Erythroblast (primary cell): ENCODE measurements around the gene ZDHHC17.

Source experiments
- GATA1 ChIP-seq: IDR thresholded peaks from 2 replicates; pipeline ENCODE4 v1.6.1; 2011; ENCODE audit warnings: low read depth, mild to moderate bottlenecking, control low read depth, low read length, moderate library complexity
- POLR2A ChIP-seq: IDR thresholded peaks from 2 replicates; pipeline ENCODE4 v1.6.1; 2011; ENCODE audit warnings: mild to moderate bottlenecking, low read length

DNA sequence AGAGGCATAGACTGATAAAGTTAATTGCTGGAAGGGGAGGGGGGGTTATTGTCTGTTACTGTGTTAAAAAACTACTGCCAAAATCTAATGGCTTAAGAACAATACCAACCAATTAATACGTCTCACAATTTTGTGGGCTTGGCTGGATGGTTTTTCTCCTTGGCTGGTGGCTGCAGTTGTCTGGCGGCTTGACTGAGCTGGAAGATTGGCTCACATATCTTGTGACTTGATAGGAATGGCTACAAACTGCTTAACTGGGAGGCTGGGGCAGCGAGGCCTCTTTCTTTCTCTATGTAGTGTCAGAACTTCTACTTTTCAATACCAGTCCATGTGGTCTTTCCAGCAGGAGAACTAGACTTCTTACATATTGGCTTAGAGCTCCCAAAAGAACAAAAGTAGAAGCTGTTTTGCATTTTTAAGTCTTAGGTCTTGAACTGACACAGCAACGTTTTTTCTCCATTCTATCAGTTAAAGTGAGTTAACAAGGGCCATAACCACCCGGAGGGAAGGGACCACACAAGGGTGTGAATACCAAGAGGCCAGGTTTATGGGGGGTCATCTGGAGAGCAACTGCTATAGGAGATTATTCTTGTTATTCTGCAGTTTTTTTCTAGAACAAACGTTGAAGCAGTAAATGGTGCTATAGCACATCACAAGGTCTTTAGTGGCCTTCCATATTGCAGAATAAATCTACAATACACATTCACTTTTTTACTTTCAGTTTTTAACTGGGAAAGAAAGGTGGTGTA, 46.9 kb downstream of the ZDHHC17 start:
- TF ChIP-seq POLR2A (no peak), GATA1 (no peak)
